HL-60 (cell line): ENCODE data around the gene HELQ.

Source experiments
- DNase-seq, 2 experiments: peaks; one replicate each; pipeline ENCODE4 v3.0.0-alpha.2; 2010 to 2020; ENCODE audit warnings: low read depth in 1 of 2, low spot score in 1 of 2
- H3K27ac ChIP-seq: fragments of 250-450 bp; sonication (Bioruptor Pico); replicated peaks from 2 replicates; pipeline ENCODE4 v1.5.1; 2020; ENCODE audit warnings: mild to moderate bottlenecking, moderate library complexity
- H3K27me3 ChIP-seq: fragments of 250-450 bp; sonication (Bioruptor Pico); 2 replicates; pipeline ENCODE4 v1.5.1; 2021; ENCODE audit warnings: mild to moderate bottlenecking, moderate library complexity; ENCODE audit not compliant: insufficient read depth, poor library complexity, severe bottlenecking
- H3K4me3 ChIP-seq: replicated peaks from 2 replicates; pipeline ENCODE4 v1.5.1; 2011; ENCODE audit warnings: mild to moderate bottlenecking, control low read depth, low read length; ENCODE audit not compliant: insufficient read depth
- GABPA ChIP-seq: IDR thresholded peaks from 2 replicates; pipeline ENCODE4 v1.6.1; 2012; ENCODE audit warnings: low read depth
- POLR2AphosphoS5 ChIP-seq: IDR thresholded peaks from 2 replicates; pipeline ENCODE4 v1.6.1; 2012; ENCODE audit warnings: low read depth
- SPI1 ChIP-seq: IDR thresholded peaks from 2 replicates; pipeline ENCODE4 v1.6.1; 2012; ENCODE audit warnings: low read depth, mild to moderate bottlenecking, borderline replicate concordance
- TF ChIP-seq, protein P1 (sequence below): IDR thresholded peaks from one replicate; pipeline ENCODE4 v1.5.1; 2011; ENCODE audit warnings: low read length, control low read depth, inconsistent platforms; ENCODE audit not compliant: insufficient read depth
- TF ChIP-seq, protein P2 (sequence below): IDR thresholded peaks from 2 replicates; pipeline ENCODE4 v1.6.1; 2012; ENCODE audit warnings: low read depth; ENCODE audit not compliant: insufficient replicate concordance

Gene HELQ

GRCh38 chr4:83362492-83363329 is 92.9 kb downstream of the HELQ start:
- Histone ChIP-seq H3K27me3 (no peaks in the 10 kb centered on the region), H3K27ac (no peak overlapping the region), H3K4me3 (no peak overlapping the region)
- TF ChIP-seq, protein P1, sequence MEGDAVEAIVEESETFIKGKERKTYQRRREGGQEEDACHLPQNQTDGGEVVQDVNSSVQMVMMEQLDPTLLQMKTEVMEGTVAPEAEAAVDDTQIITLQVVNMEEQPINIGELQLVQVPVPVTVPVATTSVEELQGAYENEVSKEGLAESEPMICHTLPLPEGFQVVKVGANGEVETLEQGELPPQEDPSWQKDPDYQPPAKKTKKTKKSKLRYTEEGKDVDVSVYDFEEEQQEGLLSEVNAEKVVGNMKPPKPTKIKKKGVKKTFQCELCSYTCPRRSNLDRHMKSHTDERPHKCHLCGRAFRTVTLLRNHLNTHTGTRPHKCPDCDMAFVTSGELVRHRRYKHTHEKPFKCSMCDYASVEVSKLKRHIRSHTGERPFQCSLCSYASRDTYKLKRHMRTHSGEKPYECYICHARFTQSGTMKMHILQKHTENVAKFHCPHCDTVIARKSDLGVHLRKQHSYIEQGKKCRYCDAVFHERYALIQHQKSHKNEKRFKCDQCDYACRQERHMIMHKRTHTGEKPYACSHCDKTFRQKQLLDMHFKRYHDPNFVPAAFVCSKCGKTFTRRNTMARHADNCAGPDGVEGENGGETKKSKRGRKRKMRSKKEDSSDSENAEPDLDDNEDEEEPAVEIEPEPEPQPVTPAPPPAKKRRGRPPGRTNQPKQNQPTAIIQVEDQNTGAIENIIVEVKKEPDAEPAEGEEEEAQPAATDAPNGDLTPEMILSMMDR: peak; percentile 30
- no peak for TF ChIP-seq POLR2AphosphoS5
- peak in 1 of 2 experiments; percentile 4 for DNase-seq

- H3K27ac ChIP-seq: no peak overlapping the region
- H3K4me3 ChIP-seq: no peak overlapping the region
- DNase-seq: no peak
- TF ChIP-seq, protein P1: no peak
- TF ChIP-seq GABPA (no peak), SPI1 (no peak), POLR2AphosphoS5 (no peak)
- TF ChIP-seq, protein P2, sequence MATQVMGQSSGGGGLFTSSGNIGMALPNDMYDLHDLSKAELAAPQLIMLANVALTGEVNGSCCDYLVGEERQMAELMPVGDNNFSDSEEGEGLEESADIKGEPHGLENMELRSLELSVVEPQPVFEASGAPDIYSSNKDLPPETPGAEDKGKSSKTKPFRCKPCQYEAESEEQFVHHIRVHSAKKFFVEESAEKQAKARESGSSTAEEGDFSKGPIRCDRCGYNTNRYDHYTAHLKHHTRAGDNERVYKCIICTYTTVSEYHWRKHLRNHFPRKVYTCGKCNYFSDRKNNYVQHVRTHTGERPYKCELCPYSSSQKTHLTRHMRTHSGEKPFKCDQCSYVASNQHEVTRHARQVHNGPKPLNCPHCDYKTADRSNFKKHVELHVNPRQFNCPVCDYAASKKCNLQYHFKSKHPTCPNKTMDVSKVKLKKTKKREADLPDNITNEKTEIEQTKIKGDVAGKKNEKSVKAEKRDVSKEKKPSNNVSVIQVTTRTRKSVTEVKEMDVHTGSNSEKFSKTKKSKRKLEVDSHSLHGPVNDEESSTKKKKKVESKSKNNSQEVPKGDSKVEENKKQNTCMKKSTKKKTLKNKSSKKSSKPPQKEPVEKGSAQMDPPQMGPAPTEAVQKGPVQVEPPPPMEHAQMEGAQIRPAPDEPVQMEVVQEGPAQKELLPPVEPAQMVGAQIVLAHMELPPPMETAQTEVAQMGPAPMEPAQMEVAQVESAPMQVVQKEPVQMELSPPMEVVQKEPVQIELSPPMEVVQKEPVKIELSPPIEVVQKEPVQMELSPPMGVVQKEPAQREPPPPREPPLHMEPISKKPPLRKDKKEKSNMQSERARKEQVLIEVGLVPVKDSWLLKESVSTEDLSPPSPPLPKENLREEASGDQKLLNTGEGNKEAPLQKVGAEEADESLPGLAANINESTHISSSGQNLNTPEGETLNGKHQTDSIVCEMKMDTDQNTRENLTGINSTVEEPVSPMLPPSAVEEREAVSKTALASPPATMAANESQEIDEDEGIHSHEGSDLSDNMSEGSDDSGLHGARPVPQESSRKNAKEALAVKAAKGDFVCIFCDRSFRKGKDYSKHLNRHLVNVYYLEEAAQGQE: no peak
- no peaks in the 10 kb centered on the region for H3K27me3 ChIP-seq
Observed at GRCh38 chr4:83361416-83362103, 94.1 kb downstream of the HELQ start.

DNA sequence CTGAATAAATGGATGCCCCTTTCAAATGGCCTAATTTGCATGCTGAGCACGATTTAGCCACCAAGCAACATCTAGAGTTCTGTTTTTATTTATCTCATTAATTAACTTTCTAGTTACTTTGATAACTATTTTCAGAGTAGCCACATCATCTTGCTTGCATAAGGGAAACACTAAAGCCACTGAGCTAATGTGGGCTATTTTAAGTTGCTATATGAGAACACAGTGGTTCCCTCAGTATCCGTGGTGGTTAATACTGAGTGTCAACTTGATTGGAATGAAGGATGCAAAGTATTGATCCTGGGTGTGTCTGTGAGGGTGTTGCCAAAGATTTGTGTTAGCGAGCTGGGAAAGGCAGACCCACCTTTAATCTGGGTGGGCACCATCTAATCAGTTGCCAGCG is 95.6 kb downstream of the HELQ start:
- no peak for DNase-seq
- no peak for TF ChIP-seq SPI1
- no peak for TF ChIP-seq GABPA
- TF ChIP-seq, protein P2: no peak
- no peak for TF ChIP-seq POLR2AphosphoS5
- TF ChIP-seq, protein P1: no peak
- Histone ChIP-seq H3K27ac (no peak overlapping the region), H3K27me3 (no peaks in the 10 kb centered on the region), H3K4me3 (no peak overlapping the region)
